ENCODE measurements around the gene RRP12. TPM values are rescaled to one million over a fixed set of nuclear protein-coding genes. Genes with fewer than 3 reads are reported as not detected.

The RRP12 gene
- total and polyA plus RNA-seq, 2 of the 4 experiments (the other 2 are of a cell fraction): 21.5 to 23.3 TPM

- H3K4ac ChIP-seq (ENCODE audit: low read depth, low read length): no peak overlapping the region
- no peak overlapping the region for H3K4me3 ChIP-seq (ENCODE audit: insufficient read depth, low read depth, low read length)
- peaks cover 12 to 27% of the 10 kb centered on the region in 2 experiments for H3K79me1 ChIP-seq (ENCODE audit: low read depth in 1 of 2, low read length in 2 of 2)
- WGBS, 2 experiments (ENCODE audit: extremely low coverage in 2 of 2, insufficient read length in 1 of 2): 79% methylated on average over 4 of the region's 7 CpGs; no CpG with 5 or more reads in 1 of the 2 experiments
- H4K20me1 ChIP-seq (ENCODE audit: insufficient read depth, low read length): no peaks in the 10 kb centered on the region
- in situ Hi-C loops (cut with MboI; ENCODE audit: low sequenced_read_pairs) (no loop called here), dilution Hi-C loops (cut with HindIII; ENCODE audit: low sequenced_read_pairs, unreplicated experiment) (no loop called here), intact Hi-C loops (cut with micrococcal nuclease) (no loop called here)
- peaks cover 13% of the 10 kb centered on the region for H3K4me1 ChIP-seq (ENCODE audit: control insufficient read depth, insufficient read depth, low read length)
- no peak overlapping the region for H4K91ac ChIP-seq (ENCODE audit: insufficient read depth, low read depth, low read length)
- no peak overlapping the region; the same call in 1 of the 2 replicates for H3K9ac ChIP-seq (ENCODE audit: low read depth, low read length)
- H3K4me2 ChIP-seq (ENCODE audit: low read depth, low read length): no peak overlapping the region
- no peaks in the 10 kb centered on the region for H3K9me3 ChIP-seq (ENCODE audit: control insufficient read depth, insufficient read depth, low read length)
- ATAC-seq (ENCODE audit: low read depth) (no peak), DNase-seq (no peak)
- no peaks in the 10 kb centered on the region; the same call in 1 of the 2 replicates for H3K9me1 ChIP-seq (ENCODE audit: insufficient read depth, low read length)
- no peak overlapping the region for H3K14ac ChIP-seq (replicated peaks; ENCODE audit: low read depth, low read length)
- ChIA-PET POLR2A (ENCODE audit: unreplicated experiment) (no interaction called here), CTCF (no interaction called here)
- no peak overlapping the region for H3K56ac ChIP-seq (ENCODE audit: extremely low read depth, insufficient read depth, low read length)
- no peak overlapping the region for H4K8ac ChIP-seq (ENCODE audit: low read depth in 2 of 2, low read length in 2 of 2)
- no peaks in the 10 kb centered on the region for H3K36me3 ChIP-seq (ENCODE audit: control insufficient read depth, insufficient read depth, low read length)
- H3K27ac ChIP-seq (ENCODE audit: insufficient read depth, low read length): no peak overlapping the region
- H2BK120ac ChIP-seq (ENCODE audit: low read depth, low read length): no peak overlapping the region
- no peak overlapping the region for H2BK5ac ChIP-seq (ENCODE audit: low read depth, low read length, poor library complexity, severe bottlenecking)
- H3K23ac ChIP-seq (ENCODE audit: low read depth, low read length): no peak overlapping the region; the same call in 1 of the 2 replicates
- H2BK20ac ChIP-seq (ENCODE audit: low read depth, low read length): no peak overlapping the region
- H2AK5ac ChIP-seq (ENCODE audit: low read depth, low read length): no peak overlapping the region
- no peaks in the 10 kb centered on the region for H3K27me3 ChIP-seq (ENCODE audit: control insufficient read depth, insufficient read depth, low read length)
- H2AFZ ChIP-seq (replicated peaks; ENCODE audit: low read length, poor library complexity): peak overlapping the region; percentile 44
- no peak overlapping the region for H2AK9ac ChIP-seq (replicated peaks; ENCODE audit: low read depth, low read length, poor library complexity)
- no peak overlapping the region for H3K18ac ChIP-seq (ENCODE audit: low read depth, low read length)
- TF ChIP-seq USF2 (IDR thresholded peaks at IDR 0.05; ENCODE audit: low read depth, low read length) (no peak), BHLHE40 (IDR thresholded peaks at IDR 0.05; ENCODE audit: low read depth, low read length) (no peak), NFE2L2 (IDR thresholded peaks at IDR 0.05; ENCODE audit: low read depth, low read length) (no peak), RCOR1 (IDR thresholded peaks at IDR 0.05; ENCODE audit: insufficient replicate concordance, low read length) (no peak), SMC3 (IDR thresholded peaks at IDR 0.05; ENCODE audit: low read depth, low read length) (no peak), MAFK (IDR thresholded peaks at IDR 0.05; ENCODE audit: low read depth, low read length) (no peak), FOS (IDR thresholded peaks at IDR 0.05; ENCODE audit: low read depth, low read length) (no peak), MAZ (IDR thresholded peaks at IDR 0.05; ENCODE audit: borderline replicate concordance, low read depth, low read length) (no peak), MXI1 (IDR thresholded peaks at IDR 0.05; ENCODE audit: borderline replicate concordance, low read depth, low read length) (no peak), CHD1 (IDR thresholded peaks at IDR 0.05; ENCODE audit: low read depth, low read length) (no peak)
- no TSS peak for BruUV-seq (replicated peaks)
- no peak overlapping the region for H4K5ac ChIP-seq (ENCODE audit: low read depth, low read length)
- no peak overlapping the region for H2BK15ac ChIP-seq (ENCODE audit: low read depth, low read length)
Measured at GRCh38 chr10:97327348-97328294, 73.5 kb downstream of the RRP12 start.

Measured in IMR-90 (cell line).